Osteoblast (primary cell): ENCODE measurements around the gene NOTO. TPM values are rescaled to one million over a fixed set of nuclear protein-coding genes. Genes with fewer than 3 reads are reported as not detected.

Experiments
- DNase-seq: peaks from one replicate; pipeline ENCODE4 v3.0.0; 2011; ENCODE audit warnings: low spot score, mixed read lengths; ENCODE audit not compliant: insufficient read length; ENCODE audit errors: missing footprints
- H2AFZ ChIP-seq: 2 replicates; pipeline ENCODE4 v1.6.0; 2011; ENCODE audit warnings: mild to moderate bottlenecking, low read length
- H3K27ac ChIP-seq: 2 replicates; pipeline ENCODE4 v1.5.1; 2011; ENCODE audit warnings: mild to moderate bottlenecking, low read depth, low read length, moderate library complexity
- H3K27me3 ChIP-seq: 2 replicates; pipeline ENCODE4 v1.6.0; 2012; ENCODE audit warnings: mild to moderate bottlenecking, control low read depth, inconsistent platforms, low read length, moderate library complexity; ENCODE audit not compliant: insufficient read depth
- H3K36me3 ChIP-seq: 2 replicates; pipeline ENCODE4 v1.5.1; 2011; ENCODE audit warnings: mild to moderate bottlenecking, low read length, control low read depth, moderate library complexity; ENCODE audit not compliant: insufficient read depth
- H3K4me1 ChIP-seq: 2 replicates; pipeline ENCODE4 v1.5.1; 2011; ENCODE audit warnings: mild to moderate bottlenecking, low read length, control low read depth, moderate library complexity; ENCODE audit not compliant: insufficient read depth
- H3K4me2 ChIP-seq: 2 replicates; pipeline ENCODE4 v1.6.0; 2011; ENCODE audit warnings: mild to moderate bottlenecking, low read length; ENCODE audit not compliant: insufficient read depth
- H3K4me3 ChIP-seq: fragments of 200-600 bp; sonication (generic); 3 replicates; pipeline ENCODE4 v1.5.1; 2012; ENCODE audit warnings: mild to moderate bottlenecking, low read length, inconsistent platforms; ENCODE audit not compliant: insufficient read depth
- H3K79me2 ChIP-seq: 2 replicates; pipeline ENCODE4 v1.6.0; 2012; ENCODE audit warnings: mild to moderate bottlenecking, low read length, control low read depth, inconsistent platforms; ENCODE audit not compliant: insufficient read depth
- H3K9me3 ChIP-seq: 2 replicates; pipeline ENCODE4 v1.5.1; 2011; ENCODE audit warnings: low read depth, low read length, control low read depth
- H4K20me1 ChIP-seq: 2 replicates; pipeline ENCODE4 v1.6.0; 2012; ENCODE audit warnings: mild to moderate bottlenecking, low read length, control low read depth; ENCODE audit not compliant: insufficient read depth
- total RNA-seq: library from RNA; depleted of rRNA; stranded (reverse); fragments of >200 nt; gene quantifications from 2 replicates; pipeline ENCODE4 v1.2.3, GENCODE V29; 2012
- TF ChIP-seq, protein P1 (sequence below): IDR thresholded peaks from 2 replicates; pipeline ENCODE4 v1.5.1; 2011; ENCODE audit warnings: mild to moderate bottlenecking, low read depth, low read length, moderate library complexity; ENCODE audit errors: extremely low read depth

NOTO gene
- total RNA-seq = not detected in 2 replicates

DNA sequence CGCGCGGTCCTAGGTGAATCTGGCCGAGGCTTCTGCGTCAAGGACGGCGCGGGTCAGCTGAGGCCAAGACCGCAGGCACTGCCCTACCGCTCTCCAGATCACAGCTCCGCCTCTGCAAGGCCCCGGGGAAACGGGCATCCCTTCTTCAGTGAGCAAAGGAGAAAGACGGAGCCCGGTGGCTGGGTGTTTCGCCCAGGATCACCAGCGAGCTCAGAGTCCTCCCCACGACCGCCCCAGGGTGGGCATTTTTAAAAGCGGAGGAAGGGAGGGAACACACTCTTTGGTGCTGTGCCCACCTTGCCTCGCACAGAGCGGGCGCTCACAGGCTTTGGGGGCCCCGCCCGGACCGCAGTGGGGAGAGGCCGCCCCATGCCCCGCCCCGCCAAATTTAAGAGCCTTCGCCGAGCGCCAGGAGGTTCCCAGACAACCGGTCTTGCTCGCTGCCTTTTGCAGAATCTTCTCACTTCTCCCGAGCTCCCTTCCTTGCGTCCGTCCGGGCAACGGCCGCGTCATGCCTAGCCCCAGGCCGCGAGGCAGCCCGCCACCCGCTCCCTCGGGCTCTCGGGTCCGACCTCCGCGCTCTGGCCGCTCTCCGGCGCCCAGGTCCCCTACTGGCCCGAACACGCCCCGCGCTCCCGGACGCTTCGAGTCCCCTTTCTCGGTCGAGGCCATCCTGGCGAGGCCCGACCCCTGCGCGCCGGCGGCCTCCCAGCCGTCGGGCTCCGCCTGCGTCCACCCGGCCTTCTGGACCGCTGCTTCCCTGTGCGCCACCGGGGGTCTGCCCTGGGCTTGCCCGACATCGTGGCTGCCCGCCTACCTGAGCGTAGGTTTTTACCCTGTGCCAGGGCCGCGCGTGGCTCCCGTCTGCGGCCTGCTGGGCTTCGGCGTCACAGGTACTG is at the start of gene NOTO:
TSS of gene NOTO (plus strand) at position 419 of the 899 bp plus-strand sequence. CDS start at position 512, 93 bp downstream.
- peak within 1 kb of the TSS; percentile 45 for H3K4me2 ChIP-seq
- no peak within 1 kb of the TSS for H2AFZ ChIP-seq
- H3K4me1 ChIP-seq = no peaks in the 10 kb centered on the region
- no peaks in the 10 kb centered on the region for H4K20me1 ChIP-seq
- no peak within 1 kb of the TSS for H3K27ac ChIP-seq
- H3K9me3 ChIP-seq = no peaks in the 10 kb centered on the region
- H3K4me3 ChIP-seq = peak within 1 kb of the TSS; percentile 22
- DNase-seq = peak; percentile 66
- no peaks in the 10 kb centered on the region for H3K36me3 ChIP-seq
- TF ChIP-seq, protein P1, sequence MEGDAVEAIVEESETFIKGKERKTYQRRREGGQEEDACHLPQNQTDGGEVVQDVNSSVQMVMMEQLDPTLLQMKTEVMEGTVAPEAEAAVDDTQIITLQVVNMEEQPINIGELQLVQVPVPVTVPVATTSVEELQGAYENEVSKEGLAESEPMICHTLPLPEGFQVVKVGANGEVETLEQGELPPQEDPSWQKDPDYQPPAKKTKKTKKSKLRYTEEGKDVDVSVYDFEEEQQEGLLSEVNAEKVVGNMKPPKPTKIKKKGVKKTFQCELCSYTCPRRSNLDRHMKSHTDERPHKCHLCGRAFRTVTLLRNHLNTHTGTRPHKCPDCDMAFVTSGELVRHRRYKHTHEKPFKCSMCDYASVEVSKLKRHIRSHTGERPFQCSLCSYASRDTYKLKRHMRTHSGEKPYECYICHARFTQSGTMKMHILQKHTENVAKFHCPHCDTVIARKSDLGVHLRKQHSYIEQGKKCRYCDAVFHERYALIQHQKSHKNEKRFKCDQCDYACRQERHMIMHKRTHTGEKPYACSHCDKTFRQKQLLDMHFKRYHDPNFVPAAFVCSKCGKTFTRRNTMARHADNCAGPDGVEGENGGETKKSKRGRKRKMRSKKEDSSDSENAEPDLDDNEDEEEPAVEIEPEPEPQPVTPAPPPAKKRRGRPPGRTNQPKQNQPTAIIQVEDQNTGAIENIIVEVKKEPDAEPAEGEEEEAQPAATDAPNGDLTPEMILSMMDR = no peak
- H3K79me2 ChIP-seq = no peaks in the 10 kb centered on the region
- H3K27me3 ChIP-seq = peaks cover 66% of the 10 kb centered on the region

DNA sequence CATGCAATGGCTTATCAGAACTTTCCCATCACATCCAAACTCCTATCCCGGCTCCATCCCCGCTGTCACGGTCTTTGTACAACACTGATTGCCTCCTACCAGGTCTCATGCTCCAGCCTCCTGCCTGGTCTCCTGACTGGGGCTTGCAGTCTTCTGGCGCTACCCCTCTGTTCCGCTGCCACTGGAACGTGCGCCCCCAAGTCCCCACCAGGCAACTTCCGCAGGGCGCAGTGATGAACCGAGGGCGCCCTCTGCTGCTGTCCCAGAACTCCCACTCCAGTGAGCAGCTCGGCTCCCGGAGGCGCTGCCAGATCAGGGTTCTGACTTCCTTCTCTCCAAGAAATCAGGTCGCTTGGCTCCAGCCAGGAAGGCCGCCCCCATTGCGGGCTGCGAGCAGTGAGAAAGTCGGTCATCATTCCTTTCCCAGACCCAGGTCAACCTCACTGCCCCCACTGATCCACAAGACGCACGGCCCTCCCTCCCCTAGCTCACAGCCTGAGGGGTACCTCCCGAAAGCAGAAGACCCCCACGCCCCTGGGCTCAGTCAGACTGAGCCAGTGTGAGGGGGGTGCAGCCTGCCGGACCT is 45.7 kb upstream of the NOTO start:
- no peaks in the 10 kb centered on the region for H4K20me1 ChIP-seq
- peak; percentile 91 for DNase-seq
- TF ChIP-seq, protein P1 = peak; percentile 83
- H3K27me3 ChIP-seq = peaks cover 14% of the 10 kb centered on the region
- peaks cover 4% of the 10 kb centered on the region for H3K4me1 ChIP-seq
- H2AFZ ChIP-seq = peak overlapping the region; percentile 91
- H3K27ac ChIP-seq = no peak overlapping the region
- H3K4me3 ChIP-seq = peak overlapping the region; percentile 63
- no peaks in the 10 kb centered on the region for H3K9me3 ChIP-seq
- H3K79me2 ChIP-seq = no peaks in the 10 kb centered on the region
- no peaks in the 10 kb centered on the region for H3K36me3 ChIP-seq
- peak overlapping the region; percentile 76 for H3K4me2 ChIP-seq

DNA sequence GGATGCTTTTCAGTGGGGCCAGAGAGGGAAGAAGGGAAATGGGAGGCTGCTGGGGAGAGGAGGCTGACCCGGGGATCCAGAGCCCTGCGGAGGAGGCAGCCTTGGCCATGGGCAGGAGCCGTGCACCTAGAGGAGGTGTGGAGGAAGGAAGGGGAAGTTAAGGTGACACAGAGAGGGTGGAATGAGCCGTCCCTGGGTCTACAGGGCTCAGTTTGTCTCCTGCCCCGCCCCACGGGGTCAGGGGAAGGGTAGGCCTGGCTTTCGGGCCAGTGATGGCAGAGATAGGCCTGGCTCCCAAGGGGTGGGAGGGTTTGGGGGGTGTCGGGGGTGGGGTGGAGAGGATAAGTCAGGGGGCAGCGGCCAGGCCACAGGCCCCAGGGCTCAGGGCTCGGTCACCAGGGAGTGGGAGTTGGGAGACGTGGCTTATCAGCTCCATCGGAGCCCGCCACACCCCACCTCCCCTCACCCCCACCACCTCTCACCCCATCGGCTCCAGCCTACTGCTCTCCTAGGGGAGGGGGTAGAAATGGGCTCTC is 39.5 kb upstream of the NOTO start:
- no peak overlapping the region for H3K4me2 ChIP-seq
- DNase-seq = no peak
- H3K27me3 ChIP-seq = peaks cover 14% of the 10 kb centered on the region

More for the DNA sequence above, 39.5 kb upstream of the NOTO start:
- H2AFZ ChIP-seq = no peak overlapping the region
- H3K27ac ChIP-seq = no peak overlapping the region
- H4K20me1 ChIP-seq = no peaks in the 10 kb centered on the region
- H3K36me3 ChIP-seq = no peaks in the 10 kb centered on the region
- no peaks in the 10 kb centered on the region for H3K9me3 ChIP-seq
- H3K79me2 ChIP-seq = no peaks in the 10 kb centered on the region
- no peaks in the 10 kb centered on the region for H3K4me1 ChIP-seq
- H3K4me3 ChIP-seq = no peak overlapping the region
- TF ChIP-seq, protein P1 = no peak
